Measurements from ENCODE around the gene TKT.
A peak's percentile ranks its signal among the peaks of the same experiment; 100 is the strongest.

TKT gene

DNA sequence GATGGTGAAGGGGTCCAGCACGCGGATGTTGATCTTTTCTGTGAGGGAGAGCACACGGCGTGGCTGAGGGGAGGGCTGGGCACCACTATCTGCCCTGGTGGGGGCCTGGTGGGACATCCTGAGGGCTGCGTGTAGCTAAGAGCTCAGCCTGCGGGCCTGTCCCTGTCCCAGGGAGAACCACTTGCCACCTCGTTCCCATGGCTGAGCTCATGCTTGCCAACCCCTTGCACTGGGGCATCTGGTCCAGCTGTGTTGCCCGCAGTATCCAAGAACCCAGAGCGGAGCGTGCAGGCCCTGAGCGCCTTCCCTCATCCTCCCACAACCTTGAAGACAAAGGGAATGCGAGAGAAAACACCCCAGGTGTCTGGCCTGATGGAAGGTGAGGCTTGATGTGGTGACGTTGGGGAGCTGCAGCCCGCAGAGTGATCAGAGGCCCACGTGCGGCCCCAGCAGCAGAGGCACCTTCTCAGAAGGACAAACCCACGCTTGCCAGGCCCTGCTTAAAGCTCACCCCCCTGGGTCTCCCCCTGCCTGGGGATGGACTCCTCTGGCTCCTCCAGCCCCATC is 28.9 kb downstream of the TKT start:
- Mint-ChIP-seq H3K4me1 (no peaks in the 10 kb centered on the region), H3K27ac (no peak overlapping the region), H3K9me3 (no peaks in the 10 kb centered on the region), H3K4me3 (no peak overlapping the region), H3K36me3 (ENCODE audit: low read depth) (peaks cover 32% of the 10 kb centered on the region), H3K27me3 (ENCODE audit: low read depth, poor library complexity) (no peaks in the 10 kb centered on the region)
- no peak for DNase-seq
- TF ChIP-seq, protein P1, sequence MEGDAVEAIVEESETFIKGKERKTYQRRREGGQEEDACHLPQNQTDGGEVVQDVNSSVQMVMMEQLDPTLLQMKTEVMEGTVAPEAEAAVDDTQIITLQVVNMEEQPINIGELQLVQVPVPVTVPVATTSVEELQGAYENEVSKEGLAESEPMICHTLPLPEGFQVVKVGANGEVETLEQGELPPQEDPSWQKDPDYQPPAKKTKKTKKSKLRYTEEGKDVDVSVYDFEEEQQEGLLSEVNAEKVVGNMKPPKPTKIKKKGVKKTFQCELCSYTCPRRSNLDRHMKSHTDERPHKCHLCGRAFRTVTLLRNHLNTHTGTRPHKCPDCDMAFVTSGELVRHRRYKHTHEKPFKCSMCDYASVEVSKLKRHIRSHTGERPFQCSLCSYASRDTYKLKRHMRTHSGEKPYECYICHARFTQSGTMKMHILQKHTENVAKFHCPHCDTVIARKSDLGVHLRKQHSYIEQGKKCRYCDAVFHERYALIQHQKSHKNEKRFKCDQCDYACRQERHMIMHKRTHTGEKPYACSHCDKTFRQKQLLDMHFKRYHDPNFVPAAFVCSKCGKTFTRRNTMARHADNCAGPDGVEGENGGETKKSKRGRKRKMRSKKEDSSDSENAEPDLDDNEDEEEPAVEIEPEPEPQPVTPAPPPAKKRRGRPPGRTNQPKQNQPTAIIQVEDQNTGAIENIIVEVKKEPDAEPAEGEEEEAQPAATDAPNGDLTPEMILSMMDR (IDR thresholded peaks at IDR 0.05), result no peak

DNA sequence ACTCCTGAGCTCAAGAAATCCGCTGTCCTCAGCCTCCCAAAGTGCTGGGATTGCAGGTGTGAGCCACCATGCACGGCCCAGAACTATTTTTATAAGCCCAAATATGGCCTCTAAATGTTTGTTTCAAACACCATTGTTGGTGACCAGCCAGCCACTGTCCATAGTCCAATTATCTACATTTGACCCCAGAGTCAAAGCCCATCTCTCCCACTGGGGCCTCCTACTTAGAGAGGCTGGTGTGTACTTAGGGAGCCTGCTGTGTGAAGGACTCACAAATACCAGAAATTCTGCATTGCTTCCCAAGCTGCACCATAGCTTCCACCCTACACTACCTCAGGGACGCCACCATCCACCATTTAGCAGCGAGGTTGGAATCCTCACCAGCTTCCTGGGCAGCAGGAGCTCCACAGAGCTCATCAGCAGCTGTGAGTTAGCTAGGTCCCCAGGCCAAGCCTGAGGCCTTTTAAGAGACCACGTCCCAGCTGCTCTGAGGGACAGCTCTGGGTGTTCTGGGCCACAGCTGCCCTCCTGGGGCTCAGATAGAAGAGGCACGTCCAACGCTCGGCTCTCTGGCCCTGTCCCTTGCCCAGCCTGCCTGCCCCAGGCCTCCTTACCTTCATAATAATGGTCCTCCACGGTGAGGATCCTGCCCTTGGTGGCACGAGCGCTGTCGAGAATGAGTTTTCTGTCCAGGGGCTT is 29.5 kb downstream of the TKT start:
- no peaks in the 10 kb centered on the region for H3K9me3 Mint-ChIP-seq
- H3K4me1 Mint-ChIP-seq, result no peaks in the 10 kb centered on the region
- TF ChIP-seq, protein P1 (IDR thresholded peaks at IDR 0.05), result no peak
- H3K27me3 Mint-ChIP-seq (ENCODE audit: low read depth, poor library complexity), result no peaks in the 10 kb centered on the region
- peaks cover 38% of the 10 kb centered on the region for H3K36me3 Mint-ChIP-seq (ENCODE audit: low read depth)
- DNase-seq, result no peak
- H3K27ac Mint-ChIP-seq, result no peak overlapping the region
- H3K4me3 Mint-ChIP-seq, result no peak overlapping the region

DNA sequence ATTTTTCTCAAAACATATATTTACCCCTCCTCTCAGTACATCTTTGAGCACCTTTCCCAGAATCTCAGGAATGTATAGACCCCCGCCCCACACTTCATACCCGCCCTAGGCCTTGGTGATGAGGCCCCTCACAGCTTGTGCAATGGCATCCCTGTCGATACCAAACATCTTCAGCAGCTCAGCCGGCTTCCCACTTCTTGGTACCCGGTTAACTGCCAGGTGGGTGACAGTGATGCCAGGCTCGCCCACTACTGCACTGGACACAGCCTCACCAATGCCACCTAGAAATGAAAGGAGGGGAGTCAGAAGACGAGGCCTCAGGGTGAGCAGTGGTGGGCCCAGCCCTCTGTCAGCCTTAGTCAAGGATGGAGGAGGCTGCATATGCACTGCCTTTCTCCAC is 30.2 kb downstream of the TKT start:
- no peak for DNase-seq
- Mint-ChIP-seq H3K36me3 (ENCODE audit: low read depth) (peaks cover 42% of the 10 kb centered on the region), H3K9me3 (no peaks in the 10 kb centered on the region), H3K4me3 (no peak overlapping the region), H3K27me3 (ENCODE audit: low read depth, poor library complexity) (no peaks in the 10 kb centered on the region), H3K4me1 (no peaks in the 10 kb centered on the region), H3K27ac (no peak overlapping the region)
- TF ChIP-seq, protein P1 (IDR thresholded peaks at IDR 0.05), result no peak

DNA sequence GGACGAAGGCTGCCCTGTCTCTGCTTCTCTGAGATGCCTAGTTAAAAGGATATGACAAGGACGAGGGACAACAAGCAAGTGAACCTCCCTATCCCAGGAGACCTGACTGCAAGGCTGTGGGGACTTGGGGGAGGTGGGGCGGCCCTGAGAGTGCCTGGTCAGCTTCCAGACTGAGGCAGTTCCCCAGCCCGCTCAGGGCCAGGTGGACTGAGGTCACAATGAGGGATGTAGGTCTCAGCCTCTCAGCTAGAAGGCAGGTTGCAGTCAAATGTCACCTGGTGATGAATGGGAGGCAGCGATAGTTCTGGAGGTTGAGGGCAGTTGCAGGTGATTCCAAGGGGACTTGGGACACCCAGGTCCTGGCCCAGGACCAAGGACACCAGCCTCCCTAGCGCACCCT is 30.6 kb downstream of the TKT start:
- TF ChIP-seq, protein P1 (IDR thresholded peaks at IDR 0.05), result no peak
- H3K9me3 Mint-ChIP-seq, result no peaks in the 10 kb centered on the region
- H3K4me1 Mint-ChIP-seq, result peaks cover under 1% of the 10 kb centered on the region
- H3K36me3 Mint-ChIP-seq (ENCODE audit: low read depth), result peaks cover 44% of the 10 kb centered on the region
- DNase-seq, result no peak
- no peak overlapping the region for H3K4me3 Mint-ChIP-seq
- H3K27ac Mint-ChIP-seq, result no peak overlapping the region
- no peaks in the 10 kb centered on the region for H3K27me3 Mint-ChIP-seq (ENCODE audit: low read depth, poor library complexity)

DNA sequence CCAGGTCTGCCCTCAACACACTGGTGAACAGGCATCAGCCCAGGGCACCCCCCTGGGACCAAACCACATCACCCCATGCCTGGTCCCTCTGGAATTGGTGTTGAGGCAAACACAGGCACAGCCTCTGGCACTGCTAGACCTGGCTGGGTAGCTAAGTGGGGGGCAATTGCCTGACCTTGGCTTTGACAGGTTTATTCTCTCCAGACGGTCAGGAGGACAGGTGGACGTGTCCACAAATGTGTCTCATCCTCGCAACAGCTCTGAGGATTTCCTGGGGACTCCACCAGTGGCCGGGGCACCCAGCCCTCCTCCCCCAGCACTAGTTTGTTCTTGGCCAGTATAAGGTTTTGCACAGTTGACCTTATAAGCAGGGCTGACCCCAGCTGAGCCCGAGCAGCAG is 31.3 kb downstream of the TKT start:
- Mint-ChIP-seq H3K27ac (no peak overlapping the region), H3K27me3 (ENCODE audit: low read depth, poor library complexity) (no peaks in the 10 kb centered on the region), H3K9me3 (no peaks in the 10 kb centered on the region), H3K4me1 (peaks cover 6% of the 10 kb centered on the region), H3K4me3 (no peak overlapping the region), H3K36me3 (ENCODE audit: low read depth) (peaks cover 47% of the 10 kb centered on the region)
- TF ChIP-seq, protein P1 (IDR thresholded peaks at IDR 0.05), result no peak
- no peak for DNase-seq

DNA sequence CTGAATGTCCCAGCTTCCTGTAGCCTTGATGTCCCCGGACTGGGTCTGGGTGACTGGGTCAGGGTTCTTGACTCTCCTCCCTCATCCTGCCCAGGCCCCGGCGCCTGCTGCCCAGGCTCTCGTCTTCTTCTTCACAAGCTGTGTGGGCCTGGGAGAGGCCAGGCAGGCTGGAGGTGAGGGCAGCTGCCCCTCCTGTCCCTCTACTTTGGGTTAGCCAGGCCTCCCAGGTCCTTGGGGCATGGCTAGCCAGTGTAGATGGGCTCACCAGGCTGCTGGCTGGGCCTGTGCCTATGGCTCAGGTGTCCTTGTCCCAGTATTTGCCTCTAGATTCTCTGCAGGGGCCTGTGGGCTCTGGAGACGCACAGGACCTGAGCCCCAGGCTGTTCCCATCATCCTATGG is 31.8 kb downstream of the TKT start:
- Mint-ChIP-seq H3K27me3 (ENCODE audit: low read depth, poor library complexity) (no peaks in the 10 kb centered on the region), H3K4me3 (no peak overlapping the region), H3K27ac (peak overlapping the region; percentile 33), H3K9me3 (no peaks in the 10 kb centered on the region), H3K4me1 (peaks cover 6% of the 10 kb centered on the region), H3K36me3 (ENCODE audit: low read depth) (peaks cover 46% of the 10 kb centered on the region)
- no peak for DNase-seq
- TF ChIP-seq, protein P1 (IDR thresholded peaks at IDR 0.05), result no peak
